ENCODE data around the gene ZBTB8OS.

GRCh38 chr1:32676945-32677344, 26.6 kb upstream of the ZBTB8OS start:
- no peak for TF ChIP-seq CTCF (IDR thresholded peaks at IDR 0.05; ENCODE audit: low read depth, low read length, missing input control)
- TF ChIP-seq EGR1 (IDR thresholded peaks at IDR 0.05; ENCODE audit: low read depth in 2 of 2): no peak
- TF ChIP-seq JUND (IDR thresholded peaks at IDR 0.05): no peak
- TF ChIP-seq MAX (IDR thresholded peaks at IDR 0.05): no peak
- no peak for TF ChIP-seq REST (IDR thresholded peaks at IDR 0.05)
